Endothelial cell (in vitro differentiated cells): ENCODE data around the gene GLB1L2. TPM values are rescaled to one million over a fixed set of nuclear protein-coding genes. Genes with fewer than 3 reads are reported as not detected.
A peak's percentile ranks its signal among the peaks of the same experiment; 100 is the strongest.

Experiments
- DNase-seq: peaks from one replicate; pipeline ENCODE4 v3.0.0; 2021; ENCODE audit warnings: low spot score
- H3K27ac Mint-ChIP-seq: one replicate; pipeline ENCODE4 v1.8.0; 2021; ENCODE audit warnings: mixed read lengths, inconsistent platforms; ENCODE audit not compliant: unreplicated experiment
- H3K27me3 Mint-ChIP-seq: one replicate; pipeline ENCODE4 v1.8.0; 2021; ENCODE audit warnings: mild to moderate bottlenecking, moderate library complexity, mixed read lengths, inconsistent platforms; ENCODE audit not compliant: unreplicated experiment
- H3K36me3 Mint-ChIP-seq: one replicate; pipeline ENCODE4 v1.8.0; 2021; ENCODE audit warnings: mild to moderate bottlenecking, low read depth, mixed read lengths, inconsistent platforms; ENCODE audit not compliant: unreplicated experiment
- H3K4me1 Mint-ChIP-seq: one replicate; pipeline ENCODE4 v1.8.0; 2021; ENCODE audit warnings: mild to moderate bottlenecking, mixed read lengths, inconsistent platforms; ENCODE audit not compliant: unreplicated experiment
- H3K4me3 Mint-ChIP-seq: one replicate; pipeline ENCODE4 v1.8.0; 2021; ENCODE audit warnings: mild to moderate bottlenecking, mixed read lengths, inconsistent platforms; ENCODE audit not compliant: unreplicated experiment
- H3K9me3 Mint-ChIP-seq: one replicate; pipeline ENCODE4 v1.8.0; 2021; ENCODE audit warnings: mixed read lengths, inconsistent platforms; ENCODE audit not compliant: unreplicated experiment
- total RNA-seq: library from RNA; stranded (reverse); fragmentation: NEBNext Ultra II Directional; extraction: Animal tissue kit (Norgen Biotek cat#: 25700); gene quantifications from one replicate; pipeline ENCODE4 v1.2.1, GENCODE V29; 2021; ENCODE audit not compliant: unreplicated experiment
- TF ChIP-seq, protein P1 (sequence below): fragments of 200-600 bp; sonication (generic); IDR thresholded peaks from one replicate; pipeline ENCODE4 v1.5.0; 2021; ENCODE audit warnings: antibody characterized with exemption; ENCODE audit not compliant: unreplicated experiment

The GLB1L2 gene
- total RNA-seq, 1 donor from 2014 or later: 5.0 TPM

GRCh38 chr11:134288486-134288885 lies 43.3 kb upstream of the GLB1L2 start:
- no peak for DNase-seq
- peaks cover 6% of the 10 kb centered on the region for H3K36me3 Mint-ChIP-seq
- no peak overlapping the region for H3K27ac Mint-ChIP-seq
- TF ChIP-seq, protein P1, sequence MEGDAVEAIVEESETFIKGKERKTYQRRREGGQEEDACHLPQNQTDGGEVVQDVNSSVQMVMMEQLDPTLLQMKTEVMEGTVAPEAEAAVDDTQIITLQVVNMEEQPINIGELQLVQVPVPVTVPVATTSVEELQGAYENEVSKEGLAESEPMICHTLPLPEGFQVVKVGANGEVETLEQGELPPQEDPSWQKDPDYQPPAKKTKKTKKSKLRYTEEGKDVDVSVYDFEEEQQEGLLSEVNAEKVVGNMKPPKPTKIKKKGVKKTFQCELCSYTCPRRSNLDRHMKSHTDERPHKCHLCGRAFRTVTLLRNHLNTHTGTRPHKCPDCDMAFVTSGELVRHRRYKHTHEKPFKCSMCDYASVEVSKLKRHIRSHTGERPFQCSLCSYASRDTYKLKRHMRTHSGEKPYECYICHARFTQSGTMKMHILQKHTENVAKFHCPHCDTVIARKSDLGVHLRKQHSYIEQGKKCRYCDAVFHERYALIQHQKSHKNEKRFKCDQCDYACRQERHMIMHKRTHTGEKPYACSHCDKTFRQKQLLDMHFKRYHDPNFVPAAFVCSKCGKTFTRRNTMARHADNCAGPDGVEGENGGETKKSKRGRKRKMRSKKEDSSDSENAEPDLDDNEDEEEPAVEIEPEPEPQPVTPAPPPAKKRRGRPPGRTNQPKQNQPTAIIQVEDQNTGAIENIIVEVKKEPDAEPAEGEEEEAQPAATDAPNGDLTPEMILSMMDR: no peak
- no peaks in the 10 kb centered on the region for H3K27me3 Mint-ChIP-seq
- H3K4me3 Mint-ChIP-seq: no peak overlapping the region
- peaks cover 6% of the 10 kb centered on the region for H3K4me1 Mint-ChIP-seq
- H3K9me3 Mint-ChIP-seq: no peaks in the 10 kb centered on the region

- Mint-ChIP-seq H3K27me3 (no peaks in the 10 kb centered on the region), H3K27ac (peak overlapping the region; percentile 15), H3K9me3 (no peaks in the 10 kb centered on the region), H3K4me1 (peaks cover 6% of the 10 kb centered on the region), H3K4me3 (no peak overlapping the region), H3K36me3 (peaks cover 6% of the 10 kb centered on the region)
- DNase-seq: no peak
- TF ChIP-seq, protein P1: no peak
Measured at GRCh38 chr11:134289167-134289566, 42.6 kb upstream of the GLB1L2 start.

- Mint-ChIP-seq H3K9me3 (no peaks in the 10 kb centered on the region), H3K4me1 (peaks cover 6% of the 10 kb centered on the region), H3K27me3 (no peaks in the 10 kb centered on the region), H3K36me3 (peaks cover 6% of the 10 kb centered on the region), H3K4me3 (no peak overlapping the region), H3K27ac (no peak overlapping the region)
- no peak for DNase-seq
- TF ChIP-seq, protein P1: no peak
Measured at GRCh38 chr11:134289789-134290188, 42.0 kb upstream of the GLB1L2 start.

DNA sequence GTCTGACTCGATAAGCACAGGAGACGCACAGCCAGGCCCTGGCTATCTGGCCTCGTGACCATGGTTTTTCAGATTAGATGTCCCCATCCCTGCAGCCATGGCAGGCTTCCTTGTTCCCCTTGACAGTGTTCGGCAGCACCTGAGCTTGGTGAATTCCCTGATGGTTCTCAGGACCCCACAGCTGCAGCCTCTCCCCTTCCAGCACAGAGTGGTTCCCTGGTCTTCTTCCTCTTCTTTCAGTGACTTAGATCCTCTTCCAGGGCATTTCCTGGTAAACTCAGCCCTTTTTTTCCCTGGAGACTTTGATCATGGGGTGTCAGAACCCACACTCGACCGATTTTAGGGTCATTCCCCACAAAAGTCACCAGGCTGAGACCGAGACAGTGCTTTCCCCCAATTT lies 41.1 kb upstream of the GLB1L2 start:
- no peak overlapping the region for H3K27ac Mint-ChIP-seq
- TF ChIP-seq, protein P1: no peak
- no peaks in the 10 kb centered on the region for H3K9me3 Mint-ChIP-seq
- H3K27me3 Mint-ChIP-seq: no peaks in the 10 kb centered on the region
- no peak overlapping the region for H3K4me3 Mint-ChIP-seq
- H3K4me1 Mint-ChIP-seq: peaks cover 6% of the 10 kb centered on the region
- peaks cover 6% of the 10 kb centered on the region for H3K36me3 Mint-ChIP-seq
- no peak for DNase-seq

- DNase-seq: no peak
- Mint-ChIP-seq H3K27ac (no peak overlapping the region), H3K27me3 (no peaks in the 10 kb centered on the region), H3K4me1 (peaks cover 6% of the 10 kb centered on the region), H3K9me3 (no peaks in the 10 kb centered on the region), H3K36me3 (peaks cover 6% of the 10 kb centered on the region), H3K4me3 (no peak overlapping the region)
- TF ChIP-seq, protein P1: no peak
Measured at GRCh38 chr11:134291196-134291595, 40.6 kb upstream of the GLB1L2 start.
